NCI-H774 (cell line): ENCODE measurements around the gene CDH22.

Source experiments
- DNase-seq: peaks from one replicate; lab custom pipeline; 2025; lab: John Stamatoyannopoulos, UW

CDH22 gene

DNA sequence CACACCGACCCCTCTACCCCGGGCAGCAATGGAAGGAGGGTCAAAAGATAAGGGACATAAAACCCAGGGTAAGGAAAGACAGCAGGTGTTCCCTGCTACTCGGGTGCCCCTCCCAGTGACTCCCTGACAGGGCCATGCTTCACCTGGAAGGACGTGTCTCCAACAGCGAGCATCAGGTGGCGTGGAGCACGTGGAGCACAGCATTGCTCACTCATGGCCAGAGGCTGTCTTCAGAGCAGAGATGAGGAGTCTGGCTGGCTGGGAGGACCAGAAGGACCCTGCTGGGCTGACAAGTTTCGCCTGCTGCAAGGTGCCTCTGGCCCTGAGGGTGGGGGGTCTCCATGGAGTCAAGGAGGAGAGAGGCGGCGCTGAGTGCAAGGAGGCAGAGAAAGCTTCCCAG, 15.3 kb upstream of the CDH22 start:
- DNase-seq: no peak

DNA sequence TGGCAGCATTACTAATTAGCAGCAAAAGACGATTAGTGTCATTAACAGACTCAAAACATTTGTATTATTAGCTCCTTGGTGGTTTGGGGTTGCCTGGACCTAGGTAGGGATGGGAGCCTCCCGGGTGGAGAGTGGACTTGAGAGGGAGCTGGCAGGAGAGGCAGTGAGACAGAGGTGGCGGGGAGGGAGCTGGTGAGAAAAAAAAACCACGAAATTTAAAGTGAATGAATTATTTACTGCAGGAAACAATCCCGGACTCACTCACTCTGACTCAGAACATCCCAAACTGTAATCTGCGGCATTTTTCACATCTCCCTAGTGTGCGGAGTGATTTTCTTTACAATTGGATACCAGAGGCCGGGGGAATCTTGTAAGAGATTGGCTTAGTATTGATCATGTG, 14.3 kb upstream of the CDH22 start:
- DNase-seq: no peak

GRCh38 chr20:46317685-46318177, 9.4 kb upstream of the CDH22 start:
- peak; percentile 38 for DNase-seq

GRCh38 chr20:46316984-46317684, 8.8 kb upstream of the CDH22 start:
- DNase-seq: peak; percentile 56

- DNase-seq: no peak
Measured at GRCh38 chr20:46315311-46315710, 7.0 kb upstream of the CDH22 start.

- DNase-seq: no peak
Measured at GRCh38 chr20:46312945-46313861, 4.9 kb upstream of the CDH22 start.

DNA sequence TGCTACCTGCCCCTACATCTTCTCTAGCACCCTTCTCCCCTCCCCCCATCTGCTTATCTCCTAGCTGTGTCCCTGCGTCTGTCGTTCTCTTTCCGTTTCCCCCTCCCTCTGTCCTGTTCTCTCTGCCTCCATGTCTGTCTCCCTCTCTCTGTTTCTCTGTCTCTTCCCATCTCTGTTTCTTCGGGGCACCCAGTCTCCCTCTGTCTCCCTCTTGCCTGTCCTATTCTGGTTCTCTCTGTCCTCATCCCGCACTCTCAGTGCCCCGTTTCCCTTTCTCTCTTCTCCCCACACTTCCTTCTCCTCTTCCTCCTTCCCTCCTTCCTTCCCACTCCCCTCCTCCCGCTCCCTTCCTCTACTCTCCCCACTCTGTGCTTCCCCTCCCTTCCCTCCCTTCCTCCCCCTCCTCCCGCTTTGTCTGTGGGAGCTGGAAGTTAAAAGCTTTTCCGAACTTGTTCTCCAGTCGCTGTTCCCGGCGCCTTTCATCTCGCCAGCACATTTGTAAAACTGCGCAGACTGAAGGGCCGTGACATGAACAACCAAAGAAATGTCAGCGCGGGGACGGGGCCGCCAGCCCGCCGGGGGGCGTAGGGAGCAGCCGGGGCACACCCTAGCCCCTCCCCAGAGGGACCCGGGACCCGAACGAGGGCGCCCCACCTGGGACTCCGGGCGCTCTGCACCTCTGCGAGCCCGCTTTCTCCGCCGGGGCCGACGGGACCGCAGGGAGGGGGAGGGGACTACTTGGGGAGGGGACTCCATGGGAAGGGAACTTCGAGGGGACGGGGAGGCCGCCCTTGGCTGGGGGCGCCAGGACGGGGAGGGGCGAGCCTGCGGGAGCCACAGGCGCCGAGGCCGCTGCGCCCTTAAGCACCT, 4.0 kb upstream of the CDH22 start:
- DNase-seq: no peak

GRCh38 chr20:46311719-46312074, 3.4 kb upstream of the CDH22 start:
- no peak for DNase-seq

DNA sequence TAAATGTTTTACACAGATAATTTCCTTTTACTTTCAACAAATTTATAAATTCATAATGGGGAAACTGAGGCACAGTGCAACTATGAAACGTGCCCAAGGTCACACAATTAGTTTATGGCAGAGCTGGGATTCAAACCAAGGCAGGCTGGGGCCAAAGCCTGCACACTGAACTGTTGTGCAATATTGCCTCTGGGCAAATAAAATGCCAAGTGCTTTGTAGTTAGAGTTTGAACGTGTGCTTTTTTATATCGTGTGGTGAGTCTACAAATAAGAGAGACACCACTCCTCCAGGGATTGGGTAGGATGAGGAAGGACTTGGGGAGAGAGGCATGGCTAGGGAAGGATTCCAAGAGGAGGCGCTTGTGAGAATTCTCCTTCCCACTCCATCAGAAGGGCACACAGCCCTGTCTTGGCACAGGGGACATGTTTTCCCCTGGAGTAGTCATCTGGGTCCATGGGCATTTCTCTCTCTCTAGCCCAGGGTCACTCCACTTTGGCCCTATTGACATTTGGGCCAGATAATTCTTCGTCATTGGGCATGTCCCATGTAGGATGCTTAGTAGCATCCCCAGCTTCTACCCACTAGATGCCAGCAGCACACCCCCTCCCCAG, 2.8 kb upstream of the CDH22 start:
- DNase-seq: no peak

- no peak for DNase-seq
Measured at GRCh38 chr20:46309945-46310344, 1.6 kb upstream of the CDH22 start.

DNA sequence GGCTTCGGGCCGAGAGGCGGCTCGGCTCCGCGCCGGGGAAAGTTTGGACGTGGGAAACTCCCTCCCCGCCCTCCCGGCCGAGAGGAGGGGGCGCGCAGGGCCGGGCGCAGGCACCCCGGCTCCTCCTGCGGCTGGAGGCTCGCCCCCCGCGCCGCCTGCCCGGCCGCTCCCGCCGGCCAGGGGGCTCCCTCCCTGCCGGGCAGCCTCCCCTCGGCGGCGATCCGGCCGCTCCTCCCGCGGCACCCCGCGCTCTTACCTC, 370 bp downstream of the CDH22 start:
- DNase-seq: no peak

DNA sequence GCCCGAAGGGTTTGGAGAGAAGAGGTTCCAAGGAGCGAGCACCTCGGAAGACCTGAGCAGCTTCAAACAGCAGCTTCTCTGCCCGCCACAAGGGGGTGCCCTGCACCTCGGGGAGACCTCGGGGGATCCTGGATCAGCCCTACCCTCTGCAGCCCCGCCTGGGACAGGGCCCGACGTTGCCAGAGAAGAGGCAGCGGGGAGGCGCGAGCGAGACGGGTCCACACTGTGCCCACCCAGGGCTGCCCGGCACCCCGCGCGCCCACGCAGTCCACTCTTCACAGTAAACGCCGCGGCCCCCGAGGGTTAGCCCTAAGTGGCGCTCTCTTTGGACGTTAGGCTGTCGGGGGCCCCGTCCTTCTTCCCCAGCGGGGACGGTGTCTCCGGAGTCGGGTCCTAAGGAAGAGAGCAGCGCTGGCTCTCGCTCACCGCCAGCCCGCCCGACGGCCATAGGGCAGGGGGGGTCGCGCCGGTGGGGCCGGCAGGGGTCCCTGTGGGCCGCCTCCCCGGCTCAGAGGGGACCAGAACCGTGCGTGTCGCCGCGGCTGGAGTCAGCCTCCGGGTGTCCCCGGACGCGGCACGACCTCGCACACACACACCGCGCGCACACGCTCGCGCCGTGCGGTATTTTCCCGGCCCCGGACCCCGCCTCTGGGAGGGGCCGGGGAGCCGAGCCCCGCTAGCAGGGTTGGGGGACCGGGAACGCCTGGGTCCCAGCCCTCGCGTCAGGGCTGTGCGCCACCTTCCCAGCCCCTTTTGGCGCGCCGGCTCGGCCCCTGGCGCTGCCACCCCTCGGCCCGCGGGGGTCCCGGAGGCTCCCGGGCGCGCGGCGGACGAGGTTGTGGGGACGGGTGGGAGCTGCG, 929 bp downstream of the CDH22 start:
- DNase-seq: peak; percentile 55

GRCh38 chr20:46306743-46307138, 1.6 kb downstream of the CDH22 start:
- DNase-seq: no peak

- DNase-seq: no peak
Measured at GRCh38 chr20:46305973-46306360, 2.3 kb downstream of the CDH22 start.

GRCh38 chr20:46305331-46305972, 2.8 kb downstream of the CDH22 start:
- DNase-seq: no peak

GRCh38 chr20:46304852-46305251, 3.4 kb downstream of the CDH22 start:
- no peak for DNase-seq

GRCh38 chr20:46304361-46304760, 3.9 kb downstream of the CDH22 start:
- no peak for DNase-seq

- no peak for DNase-seq
Measured at GRCh38 chr20:46303176-46303956, 4.9 kb downstream of the CDH22 start.

DNA sequence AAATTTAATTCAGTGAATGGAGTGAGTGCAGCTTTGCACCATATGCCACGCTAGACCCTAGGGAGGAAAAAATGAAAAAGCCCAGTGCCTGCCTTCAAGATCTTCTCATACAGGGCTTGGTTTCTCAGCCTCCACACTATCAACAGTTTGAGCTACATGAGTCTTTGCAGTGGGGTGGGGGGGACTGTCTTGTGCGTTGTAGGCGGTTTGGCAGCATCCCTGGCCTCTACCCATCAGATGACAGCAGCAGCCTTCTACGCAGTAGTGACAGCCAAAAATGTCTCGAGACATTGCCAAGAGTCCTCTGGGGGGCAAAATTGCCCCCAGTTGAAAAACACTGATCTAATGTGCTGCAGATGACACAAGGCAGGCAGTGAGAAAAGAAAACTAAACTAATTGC, 6.2 kb downstream of the CDH22 start:
- DNase-seq: no peak

GRCh38 chr20:46300281-46300680, 8.0 kb downstream of the CDH22 start:
- DNase-seq: no peak
